HEK293 (cell line): ENCODE data around the gene DNAJC12.
A peak's percentile ranks its signal among the peaks of the same experiment; 100 is the strongest.

ENCODE experiments used
- CTCF ChIA-PET: fragments of 350-600 bp; formaldehyde crosslinking; extraction: SDS; loops from one replicate; lab custom pipeline; 2021; ENCODE audit warnings: antibody characterized with exemption; lab: Yijun Ruan, JAX
- POLR2A ChIA-PET: fragments of 300-600 bp; formaldehyde crosslinking; extraction: SDS; loops from one replicate; lab custom pipeline; 2020; ENCODE audit warnings: antibody characterized with exemption, inconsistent platforms; lab: Yijun Ruan, JAX
- H3K27ac ChIP-seq: fragments of 200-500 bp; sonication (Bioruptor generic); 2 replicates; pipeline ENCODE4 v1.5.1; 2014; ENCODE audit warnings: low read depth, low read length, control low read depth, inconsistent platforms; ENCODE audit errors: extremely low read depth
- H3K36me3 ChIP-seq, 2 experiments: fragments of 200-500 bp in 1 of 2; sonication (Bioruptor generic) in 1 of 2; 1 replicate in 1 of 2; 2 replicates in 1 of 2; pipeline ENCODE4 v1.5.1; 2014 to 2017; ENCODE audit warnings: inconsistent platforms in 2 of 2, low read length in 2 of 2; ENCODE audit not compliant: control insufficient read depth in 2 of 2, insufficient read depth in 1 of 2
- H3K4me1 ChIP-seq: fragments of 200-500 bp; sonication (Bioruptor generic); 2 replicates; pipeline ENCODE4 v1.5.1; 2014; ENCODE audit warnings: mild to moderate bottlenecking, low read length, inconsistent platforms; ENCODE audit not compliant: control insufficient read depth, insufficient read depth
- H3K4me3 ChIP-seq: 2 replicates; pipeline ENCODE4 v1.5.1; 2011; ENCODE audit warnings: low read depth, mild to moderate bottlenecking, control low read depth, low read length, moderate library complexity
- H3K9me3 ChIP-seq: fragments of 200-500 bp; sonication (Bioruptor generic); 2 replicates; pipeline ENCODE4 v1.5.1; 2014; ENCODE audit warnings: low read depth, low read length, inconsistent platforms; ENCODE audit not compliant: control insufficient read depth, insufficient read depth
- KLF1 ChIP-seq: fragments of 450-650 bp; formaldehyde crosslinking; IDR thresholded peaks from 2 replicates; pipeline ENCODE4 v1.5.1; 2016; ENCODE audit warnings: missing biosample characterization, missing genetic modification characterization
- KLF16 ChIP-seq: fragments of 450-650 bp; formaldehyde crosslinking; IDR thresholded peaks from 2 replicates; pipeline ENCODE4 v1.5.1; 2017; ENCODE audit warnings: missing biosample characterization, missing genetic modification characterization
- MYNN ChIP-seq: fragments of 450-650 bp; formaldehyde crosslinking; IDR thresholded peaks from 2 replicates; pipeline ENCODE4 v1.5.1; 2016; ENCODE audit warnings: missing biosample characterization, missing genetic modification characterization, borderline replicate concordance
- SP7 ChIP-seq: fragments of 450-650 bp; formaldehyde crosslinking; IDR thresholded peaks from 2 replicates; pipeline ENCODE4 v1.5.1; 2016; ENCODE audit warnings: missing biosample characterization, missing genetic modification characterization
- WT1 ChIP-seq: fragments of 450-650 bp; formaldehyde crosslinking; IDR thresholded peaks from 2 replicates; pipeline ENCODE4 v1.5.1; 2016; ENCODE audit warnings: missing biosample characterization, missing genetic modification characterization
- YY2 ChIP-seq: fragments of 450-650 bp; formaldehyde crosslinking; IDR thresholded peaks from 2 replicates; pipeline ENCODE4 v1.5.1; 2016; ENCODE audit warnings: missing biosample characterization, missing genetic modification characterization
- ZBTB17 ChIP-seq: fragments of 450-650 bp; formaldehyde crosslinking; IDR thresholded peaks from 2 replicates; pipeline ENCODE4 v1.5.1; 2016; ENCODE audit warnings: missing biosample characterization, missing genetic modification characterization
- ZEB2 ChIP-seq: fragments of 450-650 bp; formaldehyde crosslinking; IDR thresholded peaks from 2 replicates; pipeline ENCODE4 v1.5.1; 2016; ENCODE audit warnings: missing biosample characterization, missing genetic modification characterization
- ZIC2 ChIP-seq: fragments of 450-650 bp; formaldehyde crosslinking; IDR thresholded peaks from 2 replicates; pipeline ENCODE4 v1.5.1; 2016; ENCODE audit warnings: missing biosample characterization, missing genetic modification characterization
- ZNF133 ChIP-seq: fragments of 450-650 bp; formaldehyde crosslinking; IDR thresholded peaks from 2 replicates; pipeline ENCODE4 v1.5.1; 2016; ENCODE audit warnings: missing biosample characterization, missing genetic modification characterization
- ZNF423 ChIP-seq: fragments of 450-650 bp; formaldehyde crosslinking; IDR thresholded peaks from 2 replicates; pipeline ENCODE4 v1.5.1; 2016; ENCODE audit warnings: missing biosample characterization, missing genetic modification characterization
- ZNF549 ChIP-seq: fragments of 450-650 bp; IDR thresholded peaks from 2 replicates; pipeline ENCODE4 v1.5.1; 2018; ENCODE audit warnings: missing biosample characterization, missing genetic modification characterization, mild to moderate bottlenecking, inconsistent platforms, moderate library complexity
- ZNF571 ChIP-seq: fragments of 450-650 bp; formaldehyde crosslinking; IDR thresholded peaks from 2 replicates; pipeline ENCODE4 v1.5.0; 2017; ENCODE audit warnings: missing biosample characterization, missing genetic modification characterization
- ZNF596 ChIP-seq: fragments of 450-650 bp; IDR thresholded peaks from 2 replicates; pipeline ENCODE4 v1.5.0; 2018; ENCODE audit warnings: missing biosample characterization, mild to moderate bottlenecking, missing genetic modification characterization, moderate library complexity
- ZNF610 ChIP-seq: fragments of 450-650 bp; formaldehyde crosslinking; IDR thresholded peaks from 2 replicates; pipeline ENCODE4 v1.5.1; 2016; ENCODE audit warnings: missing biosample characterization, missing genetic modification characterization, borderline replicate concordance
- ZNF664 ChIP-seq: fragments of 450-650 bp; formaldehyde crosslinking; IDR thresholded peaks from 2 replicates; pipeline ENCODE4 v1.5.1; 2016; ENCODE audit warnings: missing biosample characterization, missing genetic modification characterization
- ZNF670 ChIP-seq: fragments of 450-650 bp; formaldehyde crosslinking; IDR thresholded peaks from 2 replicates; pipeline ENCODE4 v1.5.1; 2016; ENCODE audit warnings: missing biosample characterization, missing genetic modification characterization, low read depth
- ZNF707 ChIP-seq: fragments of 450-650 bp; formaldehyde crosslinking; IDR thresholded peaks from 2 replicates; pipeline ENCODE4 v1.5.1; 2016; ENCODE audit warnings: missing biosample characterization, missing genetic modification characterization
- ZNF776 ChIP-seq: fragments of 450-650 bp; formaldehyde crosslinking; IDR thresholded peaks from 2 replicates; pipeline ENCODE4 v1.5.0; 2017; ENCODE audit warnings: missing biosample characterization, missing genetic modification characterization, borderline replicate concordance
- TF ChIP-seq, protein P1 (sequence below): fragments of 450-650 bp; formaldehyde crosslinking; IDR thresholded peaks from 2 replicates; pipeline ENCODE4 v1.5.1; 2016; ENCODE audit warnings: missing biosample characterization, missing genetic modification characterization
- TF ChIP-seq, protein P2 (sequence below): fragments of 450-650 bp; formaldehyde crosslinking; IDR thresholded peaks from 2 replicates; pipeline ENCODE4 v1.5.1; 2016; ENCODE audit warnings: missing biosample characterization, missing genetic modification characterization, borderline replicate concordance
- TF ChIP-seq, protein P3 (sequence below): sonication (generic); formaldehyde crosslinking; IDR thresholded peaks from 2 replicates; pipeline ENCODE4 v1.8.1; 2022; ENCODE audit warnings: mild to moderate bottlenecking, moderate library complexity, missing genetic modification reagents

Gene DNAJC12

DNA sequence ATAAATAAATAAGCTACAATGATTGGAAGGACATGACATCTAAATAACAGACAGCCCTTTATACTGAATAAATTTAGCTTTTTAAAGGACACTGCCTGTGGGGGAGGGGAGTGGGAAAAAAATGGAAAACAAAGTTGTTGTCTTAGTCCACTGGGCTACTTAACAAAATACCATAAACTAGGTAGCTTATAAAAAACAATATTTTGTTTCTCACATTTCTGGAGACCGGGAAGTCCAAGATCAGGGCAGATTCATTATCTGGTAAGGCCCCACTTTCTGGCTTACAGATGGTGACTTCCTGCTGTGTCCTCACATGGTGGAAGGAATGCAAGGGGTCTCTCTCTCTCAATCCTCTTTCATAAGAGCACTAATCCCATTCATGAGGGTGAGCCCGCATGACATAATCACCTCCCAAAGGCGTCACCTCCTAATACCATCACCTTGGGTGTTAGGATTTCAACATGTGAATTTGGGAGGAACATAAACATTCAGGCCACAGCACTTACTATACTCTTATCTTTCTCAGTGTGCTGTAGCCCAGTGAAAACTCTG lies 43.0 kb downstream of the DNAJC12 start:
- CTCF ChIA-PET: interaction anchor here (0.6 kb wide), 1 partner anchor 15 kb away, joined by 3 read pairs; no protein-coding TSS in a partner anchor
- Histone ChIP-seq H3K27ac (no peak overlapping the region), H3K9me3 (no peaks in the 10 kb centered on the region), H3K4me1 (no peaks in the 10 kb centered on the region), H3K36me3 (no peaks in the 10 kb centered on the region), H3K4me3 (no peak overlapping the region)
- POLR2A ChIA-PET: interaction anchor here (0.6 kb wide), 1 partner anchor 19 kb away, joined by 4 read pairs; no protein-coding TSS in a partner anchor
- TF ChIP-seq SP7 (tag by site-specific recombination) (peak; percentile 16; the same call in 1 of the 2 replicates), ZNF707 (tag by site-specific recombination) (no peak), ZNF571 (tag by site-specific recombination) (no peak), ZNF596 (tag by site-specific recombination) (no peak), ZNF133 (tag by site-specific recombination) (no peak), ZBTB17 (tag by site-specific recombination) (no peak), MYNN (tag by site-specific recombination) (no peak), ZNF670 (tag by site-specific recombination) (no peak), ZNF776 (tag by site-specific recombination) (no peak), ZNF549 (no peak), ZEB2 (tag by site-specific recombination) (no peak), ZNF610 (tag by site-specific recombination) (no peak), KLF16 (tag by site-specific recombination) (no peak), WT1 (tag by site-specific recombination) (peak; percentile 81), YY2 (tag by site-specific recombination) (no peak), ZNF664 (tag by site-specific recombination) (no peak), ZNF423 (tag by site-specific recombination) (no peak), KLF1 (tag by site-specific recombination) (no peak), ZIC2 (tag by site-specific recombination) (peak; percentile 35; the same call in 1 of the 2 replicates)
- TF ChIP-seq, protein P1, sequence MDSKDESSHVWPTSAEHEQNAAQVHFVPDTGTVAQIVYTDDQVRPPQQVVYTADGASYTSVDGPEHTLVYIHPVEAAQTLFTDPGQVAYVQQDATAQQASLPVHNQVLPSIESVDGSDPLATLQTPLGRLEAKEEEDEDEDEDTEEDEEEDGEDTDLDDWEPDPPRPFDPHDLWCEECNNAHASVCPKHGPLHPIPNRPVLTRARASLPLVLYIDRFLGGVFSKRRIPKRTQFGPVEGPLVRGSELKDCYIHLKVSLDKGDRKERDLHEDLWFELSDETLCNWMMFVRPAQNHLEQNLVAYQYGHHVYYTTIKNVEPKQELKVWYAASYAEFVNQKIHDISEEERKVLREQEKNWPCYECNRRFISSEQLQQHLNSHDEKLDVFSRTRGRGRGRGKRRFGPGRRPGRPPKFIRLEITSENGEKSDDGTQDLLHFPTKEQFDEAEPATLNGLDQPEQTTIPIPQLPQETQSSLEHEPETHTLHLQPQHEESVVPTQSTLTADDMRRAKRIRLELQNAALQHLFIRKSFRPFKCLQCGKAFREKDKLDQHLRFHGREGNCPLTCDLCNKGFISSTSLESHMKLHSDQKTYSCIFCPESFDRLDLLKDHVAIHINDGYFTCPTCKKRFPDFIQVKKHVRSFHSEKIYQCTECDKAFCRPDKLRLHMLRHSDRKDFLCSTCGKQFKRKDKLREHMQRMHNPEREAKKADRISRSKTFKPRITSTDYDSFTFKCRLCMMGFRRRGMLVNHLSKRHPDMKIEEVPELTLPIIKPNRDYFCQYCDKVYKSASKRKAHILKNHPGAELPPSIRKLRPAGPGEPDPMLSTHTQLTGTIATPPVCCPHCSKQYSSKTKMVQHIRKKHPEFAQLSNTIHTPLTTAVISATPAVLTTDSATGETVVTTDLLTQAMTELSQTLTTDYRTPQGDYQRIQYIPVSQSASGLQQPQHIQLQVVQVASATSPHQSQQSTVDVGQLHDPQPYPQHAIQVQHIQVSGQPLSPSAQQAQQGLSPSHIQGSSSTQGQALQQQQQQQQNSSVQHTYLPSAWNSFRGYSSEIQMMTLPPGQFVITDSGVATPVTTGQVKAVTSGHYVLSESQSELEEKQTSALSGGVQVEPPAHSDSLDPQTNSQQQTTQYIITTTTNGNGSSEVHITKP (tag by site-specific recombination): peak; percentile 71
- TF ChIP-seq, protein P2, sequence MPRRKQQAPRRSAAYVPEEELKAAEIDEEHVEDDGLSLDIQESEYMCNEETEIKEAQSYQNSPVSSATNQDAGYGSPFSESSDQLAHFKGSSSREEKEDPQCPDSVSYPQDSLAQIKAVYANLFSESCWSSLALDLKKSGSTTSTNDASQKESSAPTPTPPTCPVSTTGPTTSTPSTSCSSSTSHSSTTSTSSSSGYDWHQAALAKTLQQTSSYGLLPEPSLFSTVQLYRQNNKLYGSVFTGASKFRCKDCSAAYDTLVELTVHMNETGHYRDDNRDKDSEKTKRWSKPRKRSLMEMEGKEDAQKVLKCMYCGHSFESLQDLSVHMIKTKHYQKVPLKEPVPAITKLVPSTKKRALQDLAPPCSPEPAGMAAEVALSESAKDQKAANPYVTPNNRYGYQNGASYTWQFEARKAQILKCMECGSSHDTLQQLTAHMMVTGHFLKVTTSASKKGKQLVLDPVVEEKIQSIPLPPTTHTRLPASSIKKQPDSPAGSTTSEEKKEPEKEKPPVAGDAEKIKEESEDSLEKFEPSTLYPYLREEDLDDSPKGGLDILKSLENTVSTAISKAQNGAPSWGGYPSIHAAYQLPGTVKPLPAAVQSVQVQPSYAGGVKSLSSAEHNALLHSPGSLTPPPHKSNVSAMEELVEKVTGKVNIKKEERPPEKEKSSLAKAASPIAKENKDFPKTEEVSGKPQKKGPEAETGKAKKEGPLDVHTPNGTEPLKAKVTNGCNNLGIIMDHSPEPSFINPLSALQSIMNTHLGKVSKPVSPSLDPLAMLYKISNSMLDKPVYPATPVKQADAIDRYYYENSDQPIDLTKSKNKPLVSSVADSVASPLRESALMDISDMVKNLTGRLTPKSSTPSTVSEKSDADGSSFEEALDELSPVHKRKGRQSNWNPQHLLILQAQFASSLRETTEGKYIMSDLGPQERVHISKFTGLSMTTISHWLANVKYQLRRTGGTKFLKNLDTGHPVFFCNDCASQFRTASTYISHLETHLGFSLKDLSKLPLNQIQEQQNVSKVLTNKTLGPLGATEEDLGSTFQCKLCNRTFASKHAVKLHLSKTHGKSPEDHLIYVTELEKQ (tag by site-specific recombination): no peak
- TF ChIP-seq, protein P3, sequence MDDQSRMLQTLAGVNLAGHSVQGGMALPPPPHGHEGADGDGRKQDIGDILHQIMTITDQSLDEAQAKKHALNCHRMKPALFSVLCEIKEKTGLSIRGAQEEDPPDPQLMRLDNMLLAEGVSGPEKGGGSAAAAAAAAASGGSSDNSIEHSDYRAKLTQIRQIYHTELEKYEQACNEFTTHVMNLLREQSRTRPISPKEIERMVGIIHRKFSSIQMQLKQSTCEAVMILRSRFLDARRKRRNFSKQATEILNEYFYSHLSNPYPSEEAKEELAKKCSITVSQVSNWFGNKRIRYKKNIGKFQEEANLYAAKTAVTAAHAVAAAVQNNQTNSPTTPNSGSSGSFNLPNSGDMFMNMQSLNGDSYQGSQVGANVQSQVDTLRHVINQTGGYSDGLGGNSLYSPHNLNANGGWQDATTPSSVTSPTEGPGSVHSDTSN (CRISPR knock-in tag): no peak
